Keratinocyte (primary cell): ENCODE results near the gene ADAMTSL1. TPM values are rescaled to one million over a fixed set of nuclear protein-coding genes. Genes with fewer than 3 reads are reported as not detected.

Experiments
- DNase-seq: peaks from one replicate; pipeline ENCODE4 v3.0.0-alpha.2; 2011; ENCODE audit warnings: low read depth, missing footprints, low spot score
- FAIRE-seq: peaks from 2 replicates; lab custom pipeline; 2011; peaks lifted over from hg19 to GRCh38; lab: Jason Lieb, UNC
- H2AFZ ChIP-seq: 2 replicates; pipeline ENCODE4 v1.6.0; 2012; ENCODE audit warnings: low read length, control low read depth, inconsistent platforms; ENCODE audit not compliant: control insufficient read depth
- H3K27ac ChIP-seq: 2 replicates; pipeline ENCODE4 v1.5.1; 2011; ENCODE audit warnings: low read length; ENCODE audit not compliant: control insufficient read depth, insufficient read depth
- H3K27me3 ChIP-seq: 3 replicates; pipeline ENCODE4 v1.6.0; 2011; ENCODE audit warnings: low read length; ENCODE audit not compliant: control insufficient read depth, insufficient read depth; ENCODE audit errors: extremely low read depth
- H3K36me3 ChIP-seq, 2 experiments: 2 replicates in 1 of 2; 3 replicates in 1 of 2; pipeline ENCODE4 v1.5.1; 2011; ENCODE audit warnings: low read length in 2 of 2, mild to moderate bottlenecking in 1 of 2; ENCODE audit not compliant: control insufficient read depth in 2 of 2, insufficient read depth in 2 of 2; ENCODE audit errors: extremely low read depth in 1 of 2
- H3K4me1 ChIP-seq: 3 replicates; pipeline ENCODE4 v1.5.1; 2011; ENCODE audit warnings: low read length; ENCODE audit not compliant: control insufficient read depth, insufficient read depth; ENCODE audit errors: extremely low read depth
- H3K4me2 ChIP-seq: 3 replicates; pipeline ENCODE4 v1.6.0; 2011; ENCODE audit warnings: low read depth, low read length; ENCODE audit not compliant: control insufficient read depth, insufficient read depth; ENCODE audit errors: extremely low read depth
- H3K4me3 ChIP-seq, 3 experiments: fragments of 200-600 bp in 1 of 3; sonication (generic) in 1 of 3; 2 replicates in 2 of 3; 3 replicates in 1 of 3; pipeline ENCODE4 v1.5.1; 2011 to 2016; ENCODE audit warnings: low read length in 3 of 3, mild to moderate bottlenecking in 3 of 3, control low read depth in 2 of 3, inconsistent platforms in 1 of 3, low read depth in 1 of 3, mixed read lengths in 1 of 3, mixed run types in 1 of 3, moderate library complexity in 1 of 3; ENCODE audit not compliant: control insufficient read depth in 2 of 3, insufficient read depth in 2 of 3; ENCODE audit errors: extremely low read depth in 1 of 3
- H3K79me2 ChIP-seq: 2 replicates; pipeline ENCODE4 v1.6.0; 2012; ENCODE audit warnings: low read length; ENCODE audit not compliant: control insufficient read depth, insufficient read depth
- H3K9ac ChIP-seq: 3 replicates; pipeline ENCODE4 v1.6.0; 2011; ENCODE audit warnings: low read length; ENCODE audit not compliant: control insufficient read depth, insufficient read depth; ENCODE audit errors: extremely low read depth
- H3K9me1 ChIP-seq: 3 replicates; pipeline ENCODE4 v1.6.0; 2011; ENCODE audit warnings: low read length; ENCODE audit not compliant: control insufficient read depth, insufficient read depth; ENCODE audit errors: extremely low read depth
- H3K9me3 ChIP-seq: 2 replicates; pipeline ENCODE4 v1.5.1; 2012; ENCODE audit warnings: low read depth, low read length; ENCODE audit not compliant: control insufficient read depth
- H4K20me1 ChIP-seq: 3 replicates; pipeline ENCODE4 v1.6.0; 2011; ENCODE audit warnings: low read length; ENCODE audit not compliant: control insufficient read depth, insufficient read depth; ENCODE audit errors: extremely low read depth
- CTCF ChIP-seq, 3 experiments: IDR thresholded peaks in 1 of 3; conservative IDR thresholded peaks in 1 of 3; optimal IDR thresholded peaks in 1 of 3; 2 replicates in 2 of 3; 3 replicates in 1 of 3; pipeline versions ENCODE3 to v1.5.1; 2011; ENCODE audit warnings: low read length in 3 of 3, mild to moderate bottlenecking in 3 of 3, moderate library complexity in 2 of 3, control low read depth in 1 of 3, inconsistent platforms in 1 of 3; ENCODE audit not compliant: insufficient read depth in 2 of 3; ENCODE audit errors: extremely low read depth in 1 of 3
- EZH2 ChIP-seq: IDR thresholded peaks from one replicate; pipeline ENCODE4 v1.6.1; 2012; ENCODE audit warnings: inconsistent platforms, mild to moderate bottlenecking, low read length, moderate library complexity
- dilution Hi-C: fragments of 300-500 bp; cut with MboI; formaldehyde crosslinking; loops from one replicate; pipeline ENCODE4 v1.7.0; 2020; ENCODE audit warnings: low sequenced_read_pairs; ENCODE audit not compliant: extremely low pct_ligation_motif_present
- polyA plus RNA-seq, 5 experiments: library from polyadenylated mRNA; depleted of rRNA in 3 of 5; stranded (reverse) in 3 of 5; stranded (forward) in 1 of 5; unstranded in 1 of 5; fragments of >200 nt; gene quantifications; 1 replicate in 1 of 5; 2 replicates in 3 of 5; 3 replicates in 1 of 5; pipeline versions ENCODE4 v1.2.1 to v1.2.3, GENCODE V29; 2011 to 2012; ENCODE audit warnings: missing spikeins in 2 of 5, low read depth in 1 of 5, low replicate concordance in 1 of 5

Gene ADAMTSL1
- polyA plus RNA-seq, 1 donor (not counting 4 experiments of a cell fraction or from before 2014, with no cell fraction given), result 1.1 TPM

- Histone ChIP-seq H3K9me1 (no peaks in the 10 kb centered on the region), H3K9me3 (no peaks in the 10 kb centered on the region), H3K79me2 (no peaks in the 10 kb centered on the region), H3K27ac (no peak overlapping the region), H3K4me3 (no peak overlapping the region), H4K20me1 (no peaks in the 10 kb centered on the region), H2AFZ (no peak overlapping the region), H3K4me1 (no peaks in the 10 kb centered on the region), H3K9ac (no peak overlapping the region), H3K4me2 (no peak overlapping the region), H3K36me3 (no peaks in the 10 kb centered on the region), H3K27me3 (no peaks in the 10 kb centered on the region)
- dilution Hi-C loops, result no loop called here
- FAIRE-seq (no peak), DNase-seq (no peak)
- TF ChIP-seq EZH2, result no peak
- TF ChIP-seq CTCF (optimal IDR thresholded peaks at IDR 0.05 in 1 of 3, IDR thresholded peaks at IDR 0.05 in 1 of 3, conservative IDR thresholded peaks at IDR 0.05 in 1 of 3; ENCODE audit: extremely low read depth in 1 of 3, insufficient read depth in 2 of 3, low read length in 3 of 3), result no peak
These were observed 304.2 kb downstream of the ADAMTSL1 start for GRCh38 chr9:18778147-18778546.

GRCh38 chr9:18778846-18779245, 304.9 kb downstream of the ADAMTSL1 start:
- Histone ChIP-seq H3K9ac (no peak overlapping the region), H3K4me1 (no peaks in the 10 kb centered on the region), H3K79me2 (no peaks in the 10 kb centered on the region), H3K36me3 (no peaks in the 10 kb centered on the region), H3K4me2 (no peak overlapping the region), H4K20me1 (no peaks in the 10 kb centered on the region), H3K4me3 (no peak overlapping the region), H3K27me3 (no peaks in the 10 kb centered on the region), H3K9me3 (no peaks in the 10 kb centered on the region), H3K9me1 (no peaks in the 10 kb centered on the region), H3K27ac (no peak overlapping the region), H2AFZ (no peak overlapping the region)
- no peak for FAIRE-seq
- dilution Hi-C loops, result no loop called here
- no peak for DNase-seq
- TF ChIP-seq CTCF (optimal IDR thresholded peaks at IDR 0.05 in 1 of 3, IDR thresholded peaks at IDR 0.05 in 1 of 3, conservative IDR thresholded peaks at IDR 0.05 in 1 of 3; ENCODE audit: extremely low read depth in 1 of 3, insufficient read depth in 2 of 3, low read length in 3 of 3) (no peak), EZH2 (no peak)
